Measurements from ENCODE around the gene HSDL1. TPM values are rescaled to one million over a fixed set of nuclear protein-coding genes. Genes with fewer than 3 reads are reported as not detected.
"Not testable (repeated sequence)": the region's sequence is repeated elsewhere in the genome, so short reads cannot be mapped to it uniquely, and the experiment has no call there.

The HSDL1 gene
- polyA plus RNA-seq, 2 donors: 6.3 to 9.7 TPM

- Histone ChIP-seq H3K4me3 (ENCODE audit: low read depth in 1 of 2, low read length in 2 of 2) (no peak overlapping the region), H3K9me3 (ENCODE audit: control insufficient read depth in 2 of 2, insufficient read depth in 1 of 2, low read depth in 1 of 2, low read length in 1 of 2) (no peaks in the 10 kb centered on the region), H3K4me1 (ENCODE audit: control insufficient read depth in 2 of 2, insufficient read depth in 2 of 2, low read length in 1 of 2) (peaks cover 0 to 3% of the 10 kb centered on the region in 2 donors), H3K27ac (ENCODE audit: low read depth in 2 of 2, low read length in 1 of 2) (no peak overlapping the region), H3K27me3 (ENCODE audit: control insufficient read depth in 1 of 2, insufficient read depth in 2 of 2, low read length in 2 of 2) (no peaks in the 10 kb centered on the region), H3K36me3 (ENCODE audit: control insufficient read depth in 2 of 2, insufficient read depth in 2 of 2, low read length in 1 of 2) (peaks cover 2 to 14% of the 10 kb centered on the region in 2 donors)
- 85 to 87% methylated on average over 7 of the region's 7 CpGs for WGBS, 2 donors
Observed at GRCh38 chr16:84124257-84125073, 20.5 kb downstream of the HSDL1 start.

GRCh38 chr16:84121007-84121406 is 24.0 kb downstream of the HSDL1 start:
- Histone ChIP-seq H3K4me1 (ENCODE audit: control insufficient read depth in 2 of 2, insufficient read depth in 2 of 2, low read length in 1 of 2) (peaks cover 0 to 5% of the 10 kb centered on the region in 2 donors), H3K9me3 (ENCODE audit: control insufficient read depth in 2 of 2, insufficient read depth in 1 of 2, low read depth in 1 of 2, low read length in 1 of 2) (no peaks in the 10 kb centered on the region), H3K27ac (ENCODE audit: low read depth in 2 of 2, low read length in 1 of 2) (no peak overlapping the region), H3K36me3 (ENCODE audit: control insufficient read depth in 2 of 2, insufficient read depth in 2 of 2, low read length in 1 of 2) (peaks cover 0 to 10% of the 10 kb centered on the region in 2 donors), H3K4me3 (ENCODE audit: low read depth in 1 of 2, low read length in 2 of 2) (no peak overlapping the region), H3K27me3 (ENCODE audit: control insufficient read depth in 1 of 2, insufficient read depth in 2 of 2, low read length in 2 of 2) (no peaks in the 10 kb centered on the region)
- 89% methylated on average over 10 of the region's 10 CpGs for WGBS, 2 donors

- WGBS, 2 donors: 73 to 76% methylated on average over 5 of the region's 5 CpGs
- H3K4me1 ChIP-seq (ENCODE audit: control insufficient read depth in 2 of 2, insufficient read depth in 2 of 2, low read length in 1 of 2): peaks cover 0 to 5% of the 10 kb centered on the region in 2 donors
Observed at GRCh38 chr16:84120023-84120422, 25.0 kb downstream of the HSDL1 start.

GRCh38 chr16:84119368-84119767 is 25.6 kb downstream of the HSDL1 start:
- Histone ChIP-seq H3K4me1 (ENCODE audit: control insufficient read depth in 2 of 2, insufficient read depth in 2 of 2, low read length in 1 of 2) (peaks cover 0 to 5% of the 10 kb centered on the region in 2 donors), H3K36me3 (ENCODE audit: control insufficient read depth in 2 of 2, insufficient read depth in 2 of 2, low read length in 1 of 2) (peaks cover 0 to 9% of the 10 kb centered on the region in 2 donors), H3K27ac (ENCODE audit: low read depth in 2 of 2, low read length in 1 of 2) (peak overlapping the region in 1 of 2 donors; percentile 27), H3K4me3 (ENCODE audit: low read depth in 1 of 2, low read length in 2 of 2) (no peak overlapping the region), H3K27me3 (ENCODE audit: control insufficient read depth in 1 of 2, insufficient read depth in 2 of 2, low read length in 2 of 2) (no peaks in the 10 kb centered on the region), H3K9me3 (ENCODE audit: control insufficient read depth in 2 of 2, insufficient read depth in 1 of 2, low read depth in 1 of 2, low read length in 1 of 2) (no peaks in the 10 kb centered on the region)
- WGBS, 2 donors: 58 to 66% methylated on average over 13 of the region's 13 CpGs

More at GRCh38 chr16:84120023-84120422, 25.0 kb downstream of the HSDL1 start:
- Histone ChIP-seq H3K27ac (ENCODE audit: low read depth in 2 of 2, low read length in 1 of 2) (no peak overlapping the region), H3K9me3 (ENCODE audit: control insufficient read depth in 2 of 2, insufficient read depth in 1 of 2, low read depth in 1 of 2, low read length in 1 of 2) (no peaks in the 10 kb centered on the region), H3K4me3 (ENCODE audit: low read depth in 1 of 2, low read length in 2 of 2) (no peak overlapping the region), H3K27me3 (ENCODE audit: control insufficient read depth in 1 of 2, insufficient read depth in 2 of 2, low read length in 2 of 2) (no peaks in the 10 kb centered on the region), H3K36me3 (ENCODE audit: control insufficient read depth in 2 of 2, insufficient read depth in 2 of 2, low read length in 1 of 2) (peaks cover 0 to 10% of the 10 kb centered on the region in 2 donors)

- not testable (repeated sequence) for H3K9me3 ChIP-seq (ENCODE audit: control insufficient read depth in 2 of 2, insufficient read depth in 1 of 2, low read depth in 1 of 2, low read length in 1 of 2); H3K4me3 ChIP-seq (ENCODE audit: low read depth in 1 of 2, low read length in 2 of 2); H3K27ac ChIP-seq (ENCODE audit: low read depth in 2 of 2, low read length in 1 of 2); H3K4me1 ChIP-seq (ENCODE audit: control insufficient read depth in 2 of 2, insufficient read depth in 2 of 2, low read length in 1 of 2); H3K36me3 ChIP-seq (ENCODE audit: control insufficient read depth in 2 of 2, insufficient read depth in 2 of 2, low read length in 1 of 2); H3K27me3 ChIP-seq (ENCODE audit: control insufficient read depth in 1 of 2, insufficient read depth in 2 of 2, low read length in 2 of 2)
- WGBS, 2 donors: 90% methylated on average over 5 of the region's 5 CpGs
Observed at GRCh38 chr16:84118315-84118714, 26.7 kb downstream of the HSDL1 start.

- Histone ChIP-seq H3K4me1 (ENCODE audit: control insufficient read depth in 2 of 2, insufficient read depth in 2 of 2, low read length in 1 of 2) (peaks cover 0 to 5% of the 10 kb centered on the region in 2 donors), H3K4me3 (ENCODE audit: low read depth in 1 of 2, low read length in 2 of 2) (peak overlapping the region; percentile 92 to 94), H3K9me3 (ENCODE audit: control insufficient read depth in 2 of 2, insufficient read depth in 1 of 2, low read depth in 1 of 2, low read length in 1 of 2) (no peaks in the 10 kb centered on the region), H3K27ac (ENCODE audit: low read depth in 2 of 2, low read length in 1 of 2) (peak overlapping the region; percentile 96 to 98), H3K27me3 (ENCODE audit: control insufficient read depth in 1 of 2, insufficient read depth in 2 of 2, low read length in 2 of 2) (no peaks in the 10 kb centered on the region), H3K36me3 (ENCODE audit: control insufficient read depth in 2 of 2, insufficient read depth in 2 of 2, low read length in 1 of 2) (no peaks in the 10 kb centered on the region)
- WGBS, 2 donors: 7 to 9% methylated on average over 12 of the region's 12 CpGs
Observed at GRCh38 chr16:84117494-84117843, 27.5 kb downstream of the HSDL1 start.

GRCh38 chr16:84116720-84117493 is 28.1 kb downstream of the HSDL1 start, which contains the start of gene MBTPS1:
Gene MBTPS1 (minus strand): TSS chr16:84116942. CDS start chr16:84101783, 15,159 bp downstream.
- peak within 1 kb of the TSS; percentile 92 to 94 for H3K4me3 ChIP-seq (ENCODE audit: low read depth in 1 of 2, low read length in 2 of 2)
- no peaks in the 10 kb centered on the region for H3K27me3 ChIP-seq (ENCODE audit: control insufficient read depth in 1 of 2, insufficient read depth in 2 of 2, low read length in 2 of 2)
- no peaks in the 10 kb centered on the region for H3K9me3 ChIP-seq (ENCODE audit: control insufficient read depth in 2 of 2, insufficient read depth in 1 of 2, low read depth in 1 of 2, low read length in 1 of 2)
- H3K4me1 ChIP-seq (ENCODE audit: control insufficient read depth in 2 of 2, insufficient read depth in 2 of 2, low read length in 1 of 2): peaks cover 0 to 5% of the 10 kb centered on the region in 2 donors
- 1% methylated on average over 73 to 94 of the region's 94 CpGs for WGBS, 2 donors
- no peaks in the 10 kb centered on the region for H3K36me3 ChIP-seq (ENCODE audit: control insufficient read depth in 2 of 2, insufficient read depth in 2 of 2, low read length in 1 of 2)
- peak within 1 kb of the TSS; percentile 96 to 98 for H3K27ac ChIP-seq (ENCODE audit: low read depth in 2 of 2, low read length in 1 of 2)

- H3K27ac ChIP-seq (ENCODE audit: low read depth in 2 of 2, low read length in 1 of 2): peak overlapping the region; percentile 96 to 98
- no peaks in the 10 kb centered on the region for H3K9me3 ChIP-seq (ENCODE audit: control insufficient read depth in 2 of 2, insufficient read depth in 1 of 2, low read depth in 1 of 2, low read length in 1 of 2)
- H3K27me3 ChIP-seq (ENCODE audit: control insufficient read depth in 1 of 2, insufficient read depth in 2 of 2, low read length in 2 of 2): no peaks in the 10 kb centered on the region
- H3K4me3 ChIP-seq (ENCODE audit: low read depth in 1 of 2, low read length in 2 of 2): peak overlapping the region; percentile 92 to 94
- peaks cover 0 to 5% of the 10 kb centered on the region in 2 donors for H3K4me1 ChIP-seq (ENCODE audit: control insufficient read depth in 2 of 2, insufficient read depth in 2 of 2, low read length in 1 of 2)
- WGBS, 2 donors: 1% methylated on average over 38 to 57 of the region's 57 CpGs
- no peaks in the 10 kb centered on the region for H3K36me3 ChIP-seq (ENCODE audit: control insufficient read depth in 2 of 2, insufficient read depth in 2 of 2, low read length in 1 of 2)
Observed at GRCh38 chr16:84115919-84116719, 28.9 kb downstream of the HSDL1 start.

GRCh38 chr16:84111949-84112348 is 33.0 kb downstream of the HSDL1 start:
- H3K4me3 ChIP-seq (ENCODE audit: low read depth in 1 of 2, low read length in 2 of 2); H3K27me3 ChIP-seq (ENCODE audit: control insufficient read depth in 1 of 2, insufficient read depth in 2 of 2, low read length in 2 of 2); H3K27ac ChIP-seq (ENCODE audit: low read depth in 2 of 2, low read length in 1 of 2); H3K9me3 ChIP-seq (ENCODE audit: control insufficient read depth in 2 of 2, insufficient read depth in 1 of 2, low read depth in 1 of 2, low read length in 1 of 2); H3K4me1 ChIP-seq (ENCODE audit: control insufficient read depth in 2 of 2, insufficient read depth in 2 of 2, low read length in 1 of 2); H3K36me3 ChIP-seq (ENCODE audit: control insufficient read depth in 2 of 2, insufficient read depth in 2 of 2, low read length in 1 of 2): not testable (repeated sequence)
- WGBS, 2 donors: 85 to 96% methylated on average over 3 of the region's 3 CpGs

Measured in esophagus (tissue), 2 donors.